ENCODE measurements around the gene NACAD.

NACAD gene

GRCh38 chr7:45073786-45074527, 14.8 kb downstream of the NACAD start:
- DNase-seq, result no peak

GRCh38 chr7:45073031-45073785, 15.6 kb downstream of the NACAD start:
- no peak for DNase-seq

GRCh38 chr7:45072131-45073030, 16.4 kb downstream of the NACAD start:
- no peak for DNase-seq

GRCh38 chr7:45071528-45071927, 17.2 kb downstream of the NACAD start:
- DNase-seq, result no peak

GRCh38 chr7:45070254-45070642, 18.5 kb downstream of the NACAD start:
- no peak for DNase-seq

GRCh38 chr7:45069444-45070253, 19.1 kb downstream of the NACAD start:
- DNase-seq, result no peak

- no peak for DNase-seq
These were observed 20.3 kb downstream of the NACAD start for GRCh38 chr7:45068236-45069023.

GRCh38 chr7:45067582-45067981, 21.2 kb downstream of the NACAD start:
- DNase-seq, result no peak

- DNase-seq, result no peak
These were observed 22.4 kb downstream of the NACAD start for GRCh38 chr7:45066409-45066808.

GRCh38 chr7:45065031-45065995, 23.5 kb downstream of the NACAD start:
- DNase-seq, result no peak

GRCh38 chr7:45064047-45064725, 24.6 kb downstream of the NACAD start:
- DNase-seq, result no peak

- DNase-seq, result no peak
These were observed 26.9 kb downstream of the NACAD start for GRCh38 chr7:45061806-45062425.

GRCh38 chr7:45061352-45061751, 27.4 kb downstream of the NACAD start:
- no peak for DNase-seq

GRCh38 chr7:45060295-45060694, 28.5 kb downstream of the NACAD start:
- no peak for DNase-seq

GRCh38 chr7:45057878-45058277, 30.9 kb downstream of the NACAD start:
- DNase-seq, result no peak

- DNase-seq, result no peak
These were observed 33.1 kb downstream of the NACAD start for GRCh38 chr7:45055594-45056219.

- no peak for DNase-seq
These were observed 33.8 kb downstream of the NACAD start for GRCh38 chr7:45055016-45055415.

- DNase-seq, result no peak
These were observed 34.3 kb downstream of the NACAD start for GRCh38 chr7:45054442-45054841.

GRCh38 chr7:45053941-45054340, 34.8 kb downstream of the NACAD start:
- no peak for DNase-seq

Data from NCI-H1930 (cell line).